OCI-LY1 (cell line): Measurements from ENCODE around the gene ELN.

ENCODE experiments used
- EZH2 ChIP-seq: fragments of 200-600 bp; sonication (generic), shearing (Covaris generic); IDR thresholded peaks from 2 replicates; pipeline ENCODE4 v1.8.0; 2017; ENCODE audit warnings: borderline replicate concordance, mixed run types, mild to moderate bottlenecking, antibody characterized with exemption, low read length, moderate library complexity, mixed read lengths
- TF ChIP-seq, protein P1 (sequence below): fragments of 200-600 bp; sonication (generic), shearing (Covaris generic); IDR thresholded peaks from 2 replicates; pipeline ENCODE4 v1.5.1; 2017; ENCODE audit warnings: mild to moderate bottlenecking, antibody characterized with exemption, low read length, moderate library complexity, mixed read lengths

GRCh38 chr7:74116356-74116755, 88.4 kb downstream of the ELN start:
- TF ChIP-seq, protein P1, sequence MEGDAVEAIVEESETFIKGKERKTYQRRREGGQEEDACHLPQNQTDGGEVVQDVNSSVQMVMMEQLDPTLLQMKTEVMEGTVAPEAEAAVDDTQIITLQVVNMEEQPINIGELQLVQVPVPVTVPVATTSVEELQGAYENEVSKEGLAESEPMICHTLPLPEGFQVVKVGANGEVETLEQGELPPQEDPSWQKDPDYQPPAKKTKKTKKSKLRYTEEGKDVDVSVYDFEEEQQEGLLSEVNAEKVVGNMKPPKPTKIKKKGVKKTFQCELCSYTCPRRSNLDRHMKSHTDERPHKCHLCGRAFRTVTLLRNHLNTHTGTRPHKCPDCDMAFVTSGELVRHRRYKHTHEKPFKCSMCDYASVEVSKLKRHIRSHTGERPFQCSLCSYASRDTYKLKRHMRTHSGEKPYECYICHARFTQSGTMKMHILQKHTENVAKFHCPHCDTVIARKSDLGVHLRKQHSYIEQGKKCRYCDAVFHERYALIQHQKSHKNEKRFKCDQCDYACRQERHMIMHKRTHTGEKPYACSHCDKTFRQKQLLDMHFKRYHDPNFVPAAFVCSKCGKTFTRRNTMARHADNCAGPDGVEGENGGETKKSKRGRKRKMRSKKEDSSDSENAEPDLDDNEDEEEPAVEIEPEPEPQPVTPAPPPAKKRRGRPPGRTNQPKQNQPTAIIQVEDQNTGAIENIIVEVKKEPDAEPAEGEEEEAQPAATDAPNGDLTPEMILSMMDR, result no peak
- TF ChIP-seq EZH2, result no peak
